HG03565 (cell line): Measurements from ENCODE around the gene TTLL4.
"Not testable (repeated sequence)": the region's sequence is repeated elsewhere in the genome, so short reads cannot be mapped to it uniquely, and the experiment has no call there.

Experiments used
- ATAC-seq: cut with Tn5 transposase; IDR thresholded peaks from one replicate; pipeline ENCODE4 v1.9.1; 2021; ENCODE audit warnings: mild to moderate bottlenecking, moderate library complexity; ENCODE audit not compliant: unreplicated experiment

The TTLL4 gene

DNA sequence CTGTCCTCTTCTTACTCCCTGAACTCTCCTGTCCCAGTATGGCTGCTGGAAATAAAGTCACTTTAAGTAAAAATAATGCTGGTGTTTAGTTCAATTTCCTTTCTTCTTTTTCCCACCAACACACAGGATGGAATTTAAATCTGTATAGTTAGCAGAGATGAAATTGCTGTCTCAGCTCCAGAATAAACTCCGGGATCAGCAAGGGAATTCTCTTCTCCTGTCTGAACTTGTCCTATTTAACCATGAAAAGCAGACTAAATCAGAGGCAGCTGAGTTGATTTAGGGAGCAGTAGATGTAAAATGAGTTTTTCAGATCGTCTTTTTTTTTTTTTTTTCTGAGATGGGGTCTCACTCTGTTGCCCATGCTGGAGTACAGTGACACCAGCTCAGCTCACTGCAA is 25.9 kb downstream of the TTLL4 start:
- no peak for ATAC-seq

DNA sequence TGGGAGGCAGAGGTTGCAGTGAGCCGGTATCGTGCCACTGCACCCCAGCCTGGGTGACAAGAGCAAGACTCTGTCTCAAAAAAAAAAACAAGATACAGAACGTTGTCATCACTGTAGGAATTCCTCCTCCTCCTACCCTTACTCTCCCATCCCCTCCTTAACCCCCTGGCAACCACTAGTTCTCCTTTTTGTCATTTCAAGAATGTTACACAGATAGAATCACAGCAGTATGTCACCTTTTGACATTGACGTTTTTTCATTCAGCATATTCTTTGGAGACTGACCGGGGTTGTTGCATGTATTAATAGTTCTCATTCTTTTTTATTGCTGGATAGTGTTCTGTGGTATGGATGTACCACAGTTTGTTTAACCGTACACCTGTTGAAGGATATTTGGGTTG is 32.4 kb downstream of the TTLL4 start:
- peak; percentile 70 for ATAC-seq

DNA sequence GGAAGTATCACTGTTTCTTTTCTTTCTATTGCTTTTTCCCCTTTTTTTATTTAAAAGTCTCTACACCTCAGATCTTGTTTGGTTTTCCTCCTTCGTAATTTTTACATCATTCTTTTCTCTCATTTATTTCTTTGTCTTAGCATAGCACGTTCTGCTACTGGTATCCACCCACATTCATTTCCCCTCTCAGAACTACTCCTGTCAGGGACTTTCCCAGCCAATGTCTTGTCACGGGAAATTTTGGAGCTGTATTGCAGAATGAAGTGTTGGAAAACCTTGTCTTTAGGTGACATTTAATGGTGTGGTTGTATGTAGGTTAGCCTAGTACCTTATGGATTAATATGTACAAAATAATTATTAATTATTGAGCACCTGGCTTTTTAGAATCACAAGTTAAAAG is 34.0 kb downstream of the TTLL4 start:
- no peak for ATAC-seq

DNA sequence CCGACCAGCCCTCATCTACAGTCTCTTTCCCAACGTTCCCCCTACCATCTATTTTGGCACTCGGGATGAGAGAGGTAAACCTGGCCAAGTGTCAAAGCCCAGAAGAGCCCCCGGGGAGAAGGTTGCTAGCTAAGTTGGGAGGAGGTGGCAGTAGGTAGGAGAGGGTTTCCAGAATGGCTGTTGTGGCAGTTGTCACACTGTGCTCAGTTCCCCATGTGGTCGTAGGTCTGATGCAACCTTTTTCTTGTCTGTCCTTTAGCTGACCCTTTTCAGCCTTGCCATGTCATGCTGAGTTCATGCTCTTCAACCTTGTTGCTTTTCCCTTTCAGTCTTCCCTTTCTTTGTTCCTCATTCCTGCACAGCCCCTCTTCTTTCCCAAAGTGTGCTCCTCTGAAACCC is 34.5 kb downstream of the TTLL4 start:
- ATAC-seq = no peak

DNA sequence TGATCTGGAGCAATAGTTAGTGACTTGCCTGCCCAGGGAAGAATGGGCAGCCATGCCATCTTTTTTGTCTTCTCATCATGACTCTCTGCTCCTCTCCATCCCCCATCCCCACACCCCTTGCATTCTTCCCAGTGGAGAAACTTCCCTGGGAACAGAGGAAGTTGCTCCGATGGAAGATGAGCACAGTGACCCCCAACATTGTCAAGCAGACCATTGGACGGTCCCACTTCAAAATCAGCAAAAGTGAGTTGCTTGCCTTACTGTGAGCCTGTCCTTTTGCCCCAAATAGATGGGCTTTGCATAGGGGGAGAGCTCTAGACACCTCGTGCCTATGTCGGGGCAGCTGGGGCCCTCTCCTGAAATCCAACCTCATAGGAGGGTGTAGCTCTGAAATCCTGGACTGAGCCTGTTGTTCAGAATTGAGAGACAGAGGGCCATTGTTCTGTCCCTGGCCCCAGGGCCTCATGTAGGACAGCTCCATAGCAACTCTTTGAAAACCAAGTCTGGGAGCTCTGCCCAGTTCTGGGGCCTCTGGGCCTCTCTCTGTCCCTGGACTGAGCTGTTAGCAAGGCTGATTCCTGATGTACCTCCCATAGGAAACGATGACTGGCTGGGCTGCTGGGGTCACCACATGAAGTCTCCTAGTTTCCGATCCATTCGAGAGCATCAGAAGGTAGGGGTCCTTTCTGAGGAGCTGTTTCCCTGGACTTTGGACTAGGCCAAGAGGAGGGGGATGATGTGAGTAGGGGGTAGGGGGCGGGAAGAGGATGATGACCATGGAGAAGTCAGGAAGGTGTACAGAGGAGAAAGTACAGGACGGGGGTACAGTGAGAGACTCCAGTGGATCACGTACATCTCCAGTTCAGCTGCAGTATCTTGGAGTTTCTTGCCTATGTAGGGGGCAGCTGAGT is 35.2 kb downstream of the TTLL4 start:
- ATAC-seq = no peak

DNA sequence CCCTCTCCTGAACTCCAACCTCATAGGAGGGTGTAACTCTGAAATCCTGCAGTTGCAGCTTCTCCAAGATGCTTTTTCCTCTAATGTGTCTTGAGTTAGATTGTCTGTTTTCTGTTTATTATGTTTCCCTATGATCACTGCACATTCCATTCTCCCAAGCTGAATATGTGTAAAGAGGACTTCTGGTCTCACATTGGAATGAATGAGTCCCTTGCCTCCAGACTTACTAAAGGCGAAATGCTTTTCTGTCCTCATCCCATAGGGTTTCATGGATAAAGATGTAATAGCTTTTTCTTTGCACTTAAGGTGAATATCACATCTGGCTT is 35.8 kb downstream of the TTLL4 start:
- ATAC-seq = no peak

DNA sequence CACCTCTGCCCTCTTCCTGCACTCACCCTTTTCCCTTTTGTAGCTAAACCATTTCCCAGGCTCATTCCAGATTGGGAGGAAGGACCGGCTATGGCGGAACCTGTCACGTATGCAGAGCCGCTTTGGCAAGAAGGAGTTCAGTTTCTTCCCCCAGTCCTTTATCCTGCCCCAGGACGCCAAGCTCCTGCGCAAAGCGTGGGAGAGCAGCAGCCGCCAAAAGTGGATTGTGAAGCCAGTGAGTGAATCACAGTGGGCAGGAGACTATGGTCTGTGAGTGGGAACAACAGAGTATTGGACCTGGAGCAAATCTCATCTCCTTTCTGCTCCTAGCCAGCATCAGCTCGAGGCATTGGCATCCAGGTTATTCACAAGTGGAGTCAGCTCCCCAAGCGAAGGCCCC is 36.3 kb downstream of the TTLL4 start:
- ATAC-seq = no peak

DNA sequence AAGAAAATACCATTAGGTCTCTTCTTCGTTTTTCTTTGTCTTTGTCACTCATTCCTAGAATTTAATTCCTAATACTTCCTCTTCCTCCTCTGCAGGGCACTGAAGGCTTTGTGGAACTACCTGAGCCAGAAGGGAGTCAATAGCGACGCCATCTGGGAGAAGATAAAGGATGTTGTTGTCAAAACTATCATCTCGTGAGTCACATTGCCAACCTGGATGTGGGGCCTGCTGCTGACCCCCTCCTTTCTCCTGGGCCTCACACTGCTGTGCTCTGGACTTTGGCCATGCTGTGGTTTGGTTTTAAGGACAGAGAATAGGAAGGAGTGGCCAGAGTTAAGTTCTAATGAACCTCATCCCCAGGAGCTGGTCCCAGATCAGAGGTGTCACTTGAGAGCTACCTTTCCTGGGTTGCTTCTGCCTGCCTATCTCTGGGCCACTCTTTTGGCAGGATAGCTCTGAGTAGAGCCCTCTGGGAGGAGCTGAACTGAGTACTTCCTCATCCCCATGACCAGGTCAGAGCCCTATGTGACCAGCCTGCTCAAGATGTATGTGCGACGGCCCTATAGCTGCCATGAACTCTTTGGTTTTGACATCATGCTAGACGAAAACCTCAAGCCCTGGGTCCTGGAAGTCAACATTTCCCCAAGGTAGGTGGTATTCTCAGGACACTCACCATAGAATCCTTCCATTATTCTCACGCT is 38.3 kb downstream of the TTLL4 start:
- ATAC-seq = no peak

DNA sequence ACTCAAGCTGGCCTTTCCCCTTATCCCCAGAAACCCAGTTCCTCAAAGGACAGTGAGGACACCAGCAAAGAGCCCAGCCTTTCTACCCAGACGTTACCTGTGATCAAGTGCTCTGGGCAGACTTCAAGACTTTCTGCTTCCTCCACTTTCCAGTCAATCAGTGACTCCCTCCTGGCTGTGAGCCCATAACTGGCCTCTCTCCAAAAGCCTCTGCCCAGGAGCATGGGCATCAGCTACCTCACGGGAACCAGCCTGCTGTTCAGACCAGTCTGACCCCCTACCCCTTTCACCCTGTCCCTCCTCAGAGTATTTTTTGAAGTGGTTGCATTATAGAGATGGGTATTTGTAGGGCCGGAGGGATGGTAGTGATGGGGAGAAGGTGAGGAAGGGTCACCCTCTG is 43.6 kb downstream of the TTLL4 start:
- ATAC-seq = no peak

DNA sequence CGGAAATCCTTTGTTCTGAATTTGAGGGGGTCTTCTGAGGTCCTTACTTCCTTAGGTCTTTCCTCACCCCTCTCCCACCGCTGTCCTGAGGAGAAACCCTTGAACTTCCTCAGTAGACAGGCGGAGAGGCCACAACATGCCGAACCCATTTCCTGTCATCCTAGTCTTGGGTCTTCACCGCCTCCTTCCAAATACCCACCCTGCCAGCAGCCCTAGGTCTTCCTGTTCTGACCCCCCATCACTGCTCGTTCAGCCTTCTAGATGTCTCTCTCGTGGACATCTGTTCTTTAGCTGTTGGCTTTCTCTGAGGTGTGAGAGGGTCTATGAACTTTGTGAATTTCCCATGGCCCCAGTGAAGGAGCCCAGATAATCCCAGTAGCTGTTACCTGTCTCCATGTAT is 44.1 kb downstream of the TTLL4 start:
- ATAC-seq = no peak

DNA sequence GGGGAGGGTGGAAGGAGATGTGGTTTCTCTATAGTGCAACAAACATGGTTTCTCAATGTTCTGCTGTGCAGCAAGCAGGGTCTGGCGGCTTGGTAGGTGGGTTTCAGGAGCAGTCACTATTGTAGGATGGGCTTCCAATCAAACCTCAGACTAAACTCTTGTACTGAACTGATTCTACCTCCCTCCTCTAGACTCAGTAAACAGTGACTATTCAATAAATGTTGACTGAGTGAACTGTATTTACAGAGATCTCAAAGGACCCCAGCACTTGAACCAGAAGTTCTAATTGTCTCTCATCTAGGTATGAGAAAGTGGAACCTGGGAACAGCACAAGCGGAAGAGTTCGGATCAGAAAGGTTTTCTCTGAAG is 44.5 kb downstream of the TTLL4 start:
- ATAC-seq = no peak

DNA sequence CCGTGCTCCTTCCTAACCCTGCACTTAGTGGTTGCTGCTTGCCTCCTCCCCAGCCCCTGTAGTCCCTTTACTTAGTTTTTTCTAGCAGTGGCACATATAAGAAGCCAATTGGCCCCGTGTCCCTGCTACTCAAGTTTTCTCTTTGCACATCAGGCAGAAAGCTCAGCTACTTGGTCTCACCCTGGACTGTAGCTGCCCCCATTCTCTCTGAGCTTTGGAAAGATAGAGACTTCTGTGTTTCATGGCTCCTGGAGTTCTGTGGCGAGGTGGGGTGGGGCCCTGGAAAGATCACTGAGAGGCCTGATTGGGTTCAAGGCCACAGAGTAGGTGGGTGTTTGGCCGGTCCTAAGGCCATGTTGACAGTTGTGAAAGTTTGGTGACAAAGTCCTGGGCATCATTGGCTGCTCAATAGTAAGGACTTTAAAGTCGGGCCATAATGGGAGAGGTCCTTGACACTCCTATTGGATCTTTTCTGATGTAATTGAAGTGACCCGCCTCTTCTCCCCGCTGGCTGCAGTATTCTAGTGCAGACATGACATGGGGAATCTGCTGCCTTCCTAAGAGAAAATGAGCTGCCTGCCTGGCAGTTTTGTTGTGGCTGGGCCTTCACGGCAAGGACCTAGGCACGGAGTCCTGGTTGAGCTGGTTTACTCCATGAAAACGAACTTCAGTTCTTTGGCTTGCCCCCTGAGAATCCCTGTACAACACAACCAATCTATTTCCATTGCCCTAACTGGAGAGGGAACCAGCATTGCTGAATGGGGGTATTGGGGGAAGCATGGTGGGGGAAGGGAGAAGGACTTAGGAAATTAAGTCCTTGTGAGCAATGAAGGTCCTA is 45.2 kb downstream of the TTLL4 start:
- no peak for ATAC-seq

DNA sequence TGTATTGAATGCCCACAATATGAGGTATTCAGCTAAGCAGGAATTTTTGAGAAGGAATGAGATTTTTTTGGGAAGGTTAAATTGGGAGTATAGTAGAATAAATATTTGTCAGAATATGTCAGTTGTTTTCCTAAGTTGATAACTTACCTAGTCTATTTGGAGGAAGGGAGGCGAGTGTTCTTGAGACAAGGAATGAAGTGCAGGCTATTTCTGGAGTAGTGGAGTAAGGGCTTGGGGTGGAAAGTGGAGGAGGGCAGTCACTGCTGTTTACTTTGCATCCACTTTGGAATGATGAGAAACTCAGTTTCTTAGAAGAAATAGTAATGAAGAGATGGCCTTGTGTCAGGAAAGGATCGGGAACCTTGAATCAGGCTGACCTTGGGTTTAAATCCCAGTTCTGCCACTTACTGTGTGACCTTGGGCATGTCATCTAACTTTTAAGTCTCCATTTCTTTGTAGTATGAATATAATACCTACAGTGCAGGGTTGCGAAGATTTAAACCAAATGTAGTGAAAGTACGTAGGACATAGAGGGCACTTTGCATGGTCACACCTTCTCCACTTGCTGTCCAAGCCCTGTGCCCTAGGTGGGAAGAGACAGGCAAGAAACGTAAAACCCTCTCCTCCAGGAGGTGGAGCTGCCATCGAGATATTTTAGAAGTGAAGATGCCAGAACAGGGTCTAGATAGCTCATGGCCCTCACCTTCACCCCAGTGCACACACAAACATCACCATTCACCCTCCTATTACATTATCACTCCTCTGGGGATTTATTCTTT is 46.2 kb downstream of the TTLL4 start:
- no peak for ATAC-seq

DNA sequence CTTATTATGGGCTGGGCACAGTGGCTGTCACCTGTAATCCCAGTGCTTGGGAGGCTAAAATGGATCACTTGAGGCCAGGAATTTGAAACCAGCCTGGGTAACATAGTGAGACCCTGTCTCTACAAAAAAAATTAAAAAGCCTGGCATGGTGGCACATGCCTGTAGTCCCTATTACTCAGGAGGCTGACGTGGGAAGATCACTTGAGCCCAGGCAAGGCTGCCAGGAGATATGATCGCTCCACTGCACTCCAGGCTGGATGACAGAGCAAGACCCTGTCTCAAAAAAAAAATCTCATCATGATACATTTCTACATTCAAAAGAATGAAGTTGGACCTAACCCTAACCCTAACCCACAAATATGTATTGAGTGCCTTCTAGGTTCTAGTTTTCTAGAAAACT is 51.2 kb downstream of the TTLL4 start:
- no peak for ATAC-seq

DNA sequence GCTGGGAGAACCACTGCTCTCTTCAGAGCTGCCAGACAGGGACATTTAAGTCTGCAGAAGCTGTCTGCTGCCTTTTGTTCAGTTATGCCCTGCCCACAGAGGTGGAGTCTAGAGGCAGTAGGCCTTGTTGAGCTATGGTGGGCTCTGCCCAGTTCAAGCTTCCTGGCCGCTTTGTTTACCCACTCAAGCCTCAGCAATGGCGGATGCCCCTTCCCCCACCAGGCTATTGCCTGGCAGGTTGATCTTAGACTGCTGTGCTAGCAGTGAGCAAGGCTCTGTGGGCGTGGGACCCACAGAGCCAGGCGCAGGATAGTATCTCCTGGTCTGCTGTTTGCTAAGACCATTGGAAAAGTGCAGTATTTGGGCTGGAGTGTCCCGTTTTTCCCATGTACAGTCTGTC is 62.1 kb downstream of the TTLL4 start:
- not testable (repeated sequence) for ATAC-seq

DNA sequence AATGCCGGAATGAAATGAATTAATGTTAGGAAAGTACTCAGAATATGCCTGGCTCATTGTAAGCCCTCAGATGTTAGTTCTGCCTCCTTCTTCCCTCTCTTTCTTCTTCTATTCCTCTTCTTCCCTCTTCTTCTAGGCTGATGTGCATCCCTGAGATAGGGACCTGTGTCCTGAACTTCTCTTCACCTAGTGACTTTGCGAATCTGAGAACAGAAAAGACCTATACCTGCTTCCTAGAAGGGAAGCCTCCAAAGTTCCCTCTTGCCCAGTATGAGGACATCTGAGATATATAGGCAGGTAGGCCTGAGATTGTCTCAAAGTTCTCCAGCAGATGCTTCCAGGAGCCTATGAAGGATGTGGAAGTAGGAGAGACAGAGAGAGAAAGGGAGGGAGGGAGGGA is 63.2 kb downstream of the TTLL4 start:
- ATAC-seq = no peak

DNA sequence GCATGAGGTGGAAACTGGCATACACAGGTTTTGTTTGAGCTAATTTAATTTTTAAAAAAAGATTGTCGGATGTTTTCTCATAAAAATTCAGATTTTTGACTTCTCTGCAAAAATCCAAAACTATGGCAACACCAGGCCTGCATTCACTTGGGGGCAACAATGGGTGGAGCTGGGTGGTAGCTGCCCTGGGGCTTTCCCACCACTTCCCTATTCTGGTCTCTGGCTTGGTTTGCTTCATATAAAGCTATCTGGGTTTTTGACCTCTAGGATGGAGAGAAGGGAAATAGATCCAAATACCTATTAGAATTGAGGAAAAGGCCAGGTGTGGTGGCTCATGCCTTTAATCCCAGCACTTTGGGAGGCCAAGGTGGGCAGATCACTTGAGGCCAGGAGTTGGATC is 65.9 kb downstream of the TTLL4 start:
- no peak for ATAC-seq

DNA sequence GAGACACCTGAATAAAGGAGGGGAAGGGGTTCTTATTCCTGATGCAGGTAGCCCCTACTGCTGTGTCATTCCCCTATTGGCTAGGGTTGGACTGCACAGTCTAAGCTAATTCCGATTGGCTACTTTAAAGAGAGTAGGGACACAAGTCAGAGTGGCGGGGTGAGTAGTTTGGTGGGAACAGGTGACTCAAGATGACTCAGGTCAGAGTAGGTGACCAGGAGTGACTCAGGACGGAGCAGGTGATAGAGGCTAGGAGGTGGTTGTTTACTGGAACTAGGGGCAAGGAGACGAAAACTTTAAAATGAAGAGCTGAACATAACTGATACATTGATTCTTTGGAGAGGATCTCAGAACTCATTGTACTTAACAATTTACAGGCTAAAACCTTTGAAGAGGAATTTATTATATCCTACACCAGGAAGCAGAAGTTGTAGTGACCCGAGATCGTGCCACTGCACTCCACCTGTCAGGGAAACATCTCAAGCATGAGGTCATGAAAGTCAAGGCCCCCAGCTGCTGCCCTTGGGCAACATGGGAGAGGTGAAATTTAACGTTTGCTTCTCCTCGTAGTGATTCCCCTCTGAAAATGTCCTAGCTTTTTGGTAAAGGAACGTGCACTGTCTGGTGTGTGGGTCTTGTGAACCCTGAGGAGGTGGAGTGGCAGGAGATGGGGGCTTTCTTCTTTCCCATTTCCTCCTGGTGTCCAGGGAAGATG is 66.8 kb downstream of the TTLL4 start:
- no peak for ATAC-seq

DNA sequence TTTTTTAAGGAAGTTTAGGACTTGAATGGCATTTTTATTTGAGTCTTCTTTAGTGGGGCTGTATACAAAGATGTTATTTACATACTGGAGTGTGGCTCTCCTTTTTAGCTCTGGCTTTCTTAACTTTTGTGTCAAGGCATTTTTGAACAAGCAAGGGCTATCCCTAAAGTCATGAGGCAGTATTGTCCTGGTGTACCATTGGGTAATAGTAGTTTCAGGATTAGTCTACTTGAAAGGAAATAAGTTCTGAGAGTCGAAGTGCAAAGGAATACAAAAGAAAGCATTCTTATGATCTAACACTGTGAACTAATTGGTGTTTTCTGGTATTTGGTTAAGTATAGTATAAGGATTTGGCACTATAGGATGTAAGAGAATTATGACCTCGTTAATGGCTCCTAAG is 69.4 kb downstream of the TTLL4 start:
- ATAC-seq = no peak
